Osteocyte (in vitro differentiated cells): ENCODE results near the gene KIAA0232. TPM values are rescaled to one million over a fixed set of nuclear protein-coding genes. Genes with fewer than 3 reads are reported as not detected.

Experiments
- DNase-seq: peaks from one replicate; pipeline ENCODE4 v3.0.0; 2021; ENCODE audit warnings: mixed read lengths; ENCODE audit not compliant: unreplicated experiment; ENCODE audit errors: extremely low spot score
- H3K27ac Mint-ChIP-seq: one replicate; pipeline ENCODE4 v1.8.0; 2021; ENCODE audit warnings: mild to moderate bottlenecking, mixed read lengths; ENCODE audit not compliant: unreplicated experiment
- H3K27me3 Mint-ChIP-seq: one replicate; pipeline ENCODE4 v1.8.0; 2021; ENCODE audit warnings: mixed read lengths; ENCODE audit not compliant: unreplicated experiment
- H3K36me3 Mint-ChIP-seq: one replicate; pipeline ENCODE4 v1.8.0; 2021; ENCODE audit warnings: mixed read lengths; ENCODE audit not compliant: unreplicated experiment
- H3K4me1 Mint-ChIP-seq: one replicate; pipeline ENCODE4 v1.8.0; 2021; ENCODE audit warnings: mixed read lengths; ENCODE audit not compliant: unreplicated experiment
- H3K4me3 Mint-ChIP-seq: one replicate; pipeline ENCODE4 v1.8.0; 2021; ENCODE audit warnings: mild to moderate bottlenecking, moderate library complexity, mixed read lengths; ENCODE audit not compliant: unreplicated experiment
- H3K9me3 Mint-ChIP-seq: one replicate; pipeline ENCODE4 v1.8.0; 2021; ENCODE audit warnings: mixed read lengths; ENCODE audit not compliant: unreplicated experiment
- CTCF ChIP-seq: fragments of 200-600 bp; sonication (generic); IDR thresholded peaks from 2 replicates; pipeline ENCODE4 v1.5.0; 2021; ENCODE audit warnings: antibody characterized with exemption, mild to moderate bottlenecking, moderate library complexity
- total RNA-seq: library from RNA; stranded (reverse); gene quantifications from 2 replicates; pipeline ENCODE4 v1.2.1, GENCODE V29; 2021

The KIAA0232 gene
- total RNA-seq, 1 donor from 2014 or later: 27.1 TPM

GRCh38 chr4:6804082-6804752 is 21.7 kb downstream of the KIAA0232 start:
- H3K4me1 Mint-ChIP-seq: peaks cover 31% of the 10 kb centered on the region
- H3K36me3 Mint-ChIP-seq: peaks cover 8% of the 10 kb centered on the region
- TF ChIP-seq CTCF: no peak
- no peak for DNase-seq
- no peaks in the 10 kb centered on the region for H3K9me3 Mint-ChIP-seq
- no peak overlapping the region for H3K4me3 Mint-ChIP-seq
- no peak overlapping the region for H3K27ac Mint-ChIP-seq
- no peaks in the 10 kb centered on the region for H3K27me3 Mint-ChIP-seq

- no peaks in the 10 kb centered on the region for H3K27me3 Mint-ChIP-seq
- no peak for TF ChIP-seq CTCF
- no peaks in the 10 kb centered on the region for H3K9me3 Mint-ChIP-seq
- DNase-seq: no peak
- H3K4me3 Mint-ChIP-seq: no peak overlapping the region
- peaks cover 3% of the 10 kb centered on the region for H3K36me3 Mint-ChIP-seq
- peaks cover 32% of the 10 kb centered on the region for H3K4me1 Mint-ChIP-seq
- H3K27ac Mint-ChIP-seq: peak overlapping the region; percentile 47
Measured at GRCh38 chr4:6806924-6807626, 24.5 kb downstream of the KIAA0232 start.

GRCh38 chr4:6808259-6808658 is 25.7 kb downstream of the KIAA0232 start:
- no peak overlapping the region for H3K27ac Mint-ChIP-seq

GRCh38 chr4:6811165-6811564 is 28.6 kb downstream of the KIAA0232 start:
- DNase-seq: no peak
- Mint-ChIP-seq H3K36me3 (no peaks in the 10 kb centered on the region), H3K9me3 (no peaks in the 10 kb centered on the region), H3K4me3 (no peak overlapping the region), H3K27ac (no peak overlapping the region), H3K27me3 (no peaks in the 10 kb centered on the region), H3K4me1 (peaks cover 29% of the 10 kb centered on the region)
- no peak for TF ChIP-seq CTCF

More at GRCh38 chr4:6808259-6808658, 25.7 kb downstream of the KIAA0232 start:
- Mint-ChIP-seq H3K9me3 (no peaks in the 10 kb centered on the region), H3K27me3 (no peaks in the 10 kb centered on the region), H3K4me1 (peaks cover 29% of the 10 kb centered on the region), H3K36me3 (no peaks in the 10 kb centered on the region), H3K4me3 (no peak overlapping the region)
- DNase-seq: no peak
- TF ChIP-seq CTCF: no peak

GRCh38 chr4:6812766-6813165 is 30.2 kb downstream of the KIAA0232 start:
- no peaks in the 10 kb centered on the region for H3K9me3 Mint-ChIP-seq
- H3K4me1 Mint-ChIP-seq: peaks cover 18% of the 10 kb centered on the region
- no peaks in the 10 kb centered on the region for H3K27me3 Mint-ChIP-seq
- no peak overlapping the region for H3K4me3 Mint-ChIP-seq
- H3K36me3 Mint-ChIP-seq: peaks cover 6% of the 10 kb centered on the region
- no peak for DNase-seq
- TF ChIP-seq CTCF: no peak
- no peak overlapping the region for H3K27ac Mint-ChIP-seq
